ENCODE results near the gene STX1B.

DNA sequence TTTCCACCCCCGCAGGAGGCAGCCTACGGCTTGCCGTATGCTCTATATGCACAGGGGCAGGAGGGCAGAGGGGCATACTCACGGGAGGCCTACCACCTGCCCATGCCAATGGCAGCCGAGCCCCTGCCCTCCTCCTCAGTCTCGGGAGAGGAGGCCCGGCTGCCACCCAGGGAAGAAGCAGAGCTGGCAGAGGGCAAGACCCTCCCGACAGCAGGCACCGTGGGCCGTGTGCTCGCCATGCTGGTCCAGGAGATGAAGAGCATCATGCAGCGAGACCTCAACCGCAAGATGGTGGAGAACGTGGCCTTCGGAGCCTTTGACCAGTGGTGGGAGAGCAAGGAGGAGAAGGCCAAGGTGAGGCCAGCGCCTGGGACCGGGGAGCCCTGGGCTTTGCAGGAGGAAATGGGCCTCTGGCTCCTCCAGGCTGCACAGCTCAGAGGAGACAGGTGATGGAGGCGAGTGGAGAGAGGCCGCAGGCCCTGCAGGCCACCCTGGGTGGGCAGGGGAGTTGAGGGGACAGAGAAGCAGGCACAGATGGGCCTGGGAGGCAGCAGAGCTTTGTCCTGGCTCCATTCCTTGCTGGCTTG is 44.3 kb downstream of the STX1B start:
- TF ChIP-seq CTCF (IDR thresholded peaks at IDR 0.05) = no peak
- no peak for TF ChIP-seq POLR2A (IDR thresholded peaks at IDR 0.05)
